ENCODE results near the gene FMN1. TPM values are rescaled to one million over a fixed set of nuclear protein-coding genes. Genes with fewer than 3 reads are reported as not detected.

FMN1 gene
- total and polyA plus RNA-seq, 7 donors: 3.0 to 19.9 (median 6.7) TPM

DNA sequence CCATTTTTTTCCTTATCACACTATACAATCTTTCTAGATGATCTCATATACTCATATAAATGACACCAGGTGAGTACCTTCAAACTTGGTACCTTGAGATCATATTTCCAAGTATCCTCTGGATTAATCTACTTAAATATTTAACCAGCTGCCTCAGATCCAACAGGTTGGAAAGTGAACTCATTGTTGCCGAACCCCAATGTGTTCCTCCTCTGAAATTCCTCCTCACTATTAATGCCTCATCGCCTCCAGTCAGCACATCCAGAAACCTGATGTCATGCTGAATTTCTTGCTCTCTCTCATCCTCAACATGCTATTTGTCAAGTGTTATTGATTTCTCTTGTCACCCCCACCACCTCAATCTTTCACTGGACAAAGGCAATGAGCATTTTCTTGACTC, 221.8 kb downstream of the FMN1 start:
- DNase-seq: no peak
- H3K9me3 ChIP-seq: no peaks in the 10 kb centered on the region
- H3K4me1 ChIP-seq: peaks cover 0 to 38% (median 10%) of the 10 kb centered on the region in 4 donors
- WGBS, 2 donors: 94 to 98% methylated on average over 2 of the region's 2 CpGs
- H3K4me3 ChIP-seq: no peak overlapping the region
- TF ChIP-seq EP300 (IDR thresholded peaks at IDR 0.05): no peak
- TF ChIP-seq, protein P1, sequence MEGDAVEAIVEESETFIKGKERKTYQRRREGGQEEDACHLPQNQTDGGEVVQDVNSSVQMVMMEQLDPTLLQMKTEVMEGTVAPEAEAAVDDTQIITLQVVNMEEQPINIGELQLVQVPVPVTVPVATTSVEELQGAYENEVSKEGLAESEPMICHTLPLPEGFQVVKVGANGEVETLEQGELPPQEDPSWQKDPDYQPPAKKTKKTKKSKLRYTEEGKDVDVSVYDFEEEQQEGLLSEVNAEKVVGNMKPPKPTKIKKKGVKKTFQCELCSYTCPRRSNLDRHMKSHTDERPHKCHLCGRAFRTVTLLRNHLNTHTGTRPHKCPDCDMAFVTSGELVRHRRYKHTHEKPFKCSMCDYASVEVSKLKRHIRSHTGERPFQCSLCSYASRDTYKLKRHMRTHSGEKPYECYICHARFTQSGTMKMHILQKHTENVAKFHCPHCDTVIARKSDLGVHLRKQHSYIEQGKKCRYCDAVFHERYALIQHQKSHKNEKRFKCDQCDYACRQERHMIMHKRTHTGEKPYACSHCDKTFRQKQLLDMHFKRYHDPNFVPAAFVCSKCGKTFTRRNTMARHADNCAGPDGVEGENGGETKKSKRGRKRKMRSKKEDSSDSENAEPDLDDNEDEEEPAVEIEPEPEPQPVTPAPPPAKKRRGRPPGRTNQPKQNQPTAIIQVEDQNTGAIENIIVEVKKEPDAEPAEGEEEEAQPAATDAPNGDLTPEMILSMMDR (IDR thresholded peaks at IDR 0.05): no peak
- no peak for TF ChIP-seq POLR2AphosphoS5 (IDR thresholded peaks at IDR 0.05)
- TF ChIP-seq POLR2A (IDR thresholded peaks at IDR 0.05): no peak
- no peaks in the 10 kb centered on the region for H3K27me3 ChIP-seq
- intact Hi-C loops (cut with DNase I): loop anchor here (5.0 kb wide), 1 partner anchor 100 kb away; no protein-coding TSS in a partner anchor
- H3K36me3 ChIP-seq: no peaks in the 10 kb centered on the region
- H3K27ac ChIP-seq: no peak overlapping the region

DNA sequence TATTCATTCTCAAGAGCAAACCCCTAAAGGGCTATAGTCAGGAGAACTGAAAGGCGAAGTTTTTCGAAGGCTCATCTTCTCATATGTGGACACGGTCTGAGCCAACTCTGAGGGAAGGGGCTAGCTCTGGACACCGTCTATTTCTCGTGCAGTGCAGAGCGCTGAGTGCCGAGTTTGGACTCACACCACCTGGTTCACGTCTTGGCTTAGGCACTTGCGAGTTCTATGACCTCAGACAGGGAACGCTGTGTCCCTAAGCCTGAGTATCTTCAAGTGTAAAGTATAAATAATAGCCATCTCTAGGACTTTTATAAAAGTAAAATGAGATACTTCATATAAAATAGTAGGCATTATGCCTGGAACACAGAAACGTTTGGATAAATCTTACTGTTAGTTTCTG, 223.7 kb downstream of the FMN1 start:
- TF ChIP-seq EP300 (IDR thresholded peaks at IDR 0.05) (peak; percentile 63 to 96 (median 78)), POLR2AphosphoS5 (IDR thresholded peaks at IDR 0.05) (peak; percentile 65 to 92 (median 84))
- TF ChIP-seq, protein P1 (IDR thresholded peaks at IDR 0.05): no peak
- peak; percentile 94 for DNase-seq
- H3K27ac ChIP-seq: peak overlapping the region in 3 of 4 donors; percentile 19 to 66 (median 55)

DNA sequence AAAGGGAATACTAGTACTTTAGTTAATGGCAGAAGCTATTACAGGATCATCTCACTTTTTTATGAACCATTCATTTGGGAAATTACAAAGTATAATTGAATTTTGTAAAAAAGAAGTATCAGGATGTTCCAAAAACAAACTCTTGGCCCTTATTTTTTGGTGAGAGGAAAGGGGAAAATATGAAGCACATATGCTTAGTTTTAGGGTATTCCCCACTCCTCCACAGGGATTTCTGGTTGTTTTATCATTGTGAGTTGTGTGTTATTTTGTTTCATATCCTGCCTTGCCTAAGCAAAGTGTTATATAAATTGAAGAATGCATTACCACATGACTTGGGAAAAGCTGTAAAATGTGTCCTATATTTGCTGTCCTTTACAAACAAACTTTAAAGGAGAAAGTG, 227.0 kb downstream of the FMN1 start:
- no peaks in the 10 kb centered on the region for H3K36me3 ChIP-seq
- no peak overlapping the region for H3K4me3 ChIP-seq
- no peak for DNase-seq
- H3K27me3 ChIP-seq: no peaks in the 10 kb centered on the region
- TF ChIP-seq POLR2AphosphoS5 (IDR thresholded peaks at IDR 0.05) (no peak), EP300 (IDR thresholded peaks at IDR 0.05) (no peak), POLR2A (IDR thresholded peaks at IDR 0.05) (no peak)
- TF ChIP-seq, protein P1 (IDR thresholded peaks at IDR 0.05): no peak
- intact Hi-C loops (cut with DNase I): no loop called here
- peak overlapping the region in 2 of 4 donors; percentile 40 to 48 for H3K27ac ChIP-seq
- no peaks in the 10 kb centered on the region for H3K9me3 ChIP-seq
- peaks cover 0 to 24% (median 0%) of the 10 kb centered on the region in 4 donors for H3K4me1 ChIP-seq

More for the DNA sequence above, 223.7 kb downstream of the FMN1 start:
- Histone ChIP-seq H3K4me3 (no peak overlapping the region), H3K36me3 (no peaks in the 10 kb centered on the region), H3K9me3 (no peaks in the 10 kb centered on the region), H3K27me3 (no peaks in the 10 kb centered on the region), H3K4me1 (peaks cover 0 to 35% (median 8%) of the 10 kb centered on the region in 4 donors)
- intact Hi-C loops (cut with DNase I): loop anchor here (5.0 kb wide), 1 partner anchor 99 kb away; no protein-coding TSS in a partner anchor
- 81 to 87% methylated on average over 11 of the region's 11 CpGs for WGBS, 2 donors

DNA sequence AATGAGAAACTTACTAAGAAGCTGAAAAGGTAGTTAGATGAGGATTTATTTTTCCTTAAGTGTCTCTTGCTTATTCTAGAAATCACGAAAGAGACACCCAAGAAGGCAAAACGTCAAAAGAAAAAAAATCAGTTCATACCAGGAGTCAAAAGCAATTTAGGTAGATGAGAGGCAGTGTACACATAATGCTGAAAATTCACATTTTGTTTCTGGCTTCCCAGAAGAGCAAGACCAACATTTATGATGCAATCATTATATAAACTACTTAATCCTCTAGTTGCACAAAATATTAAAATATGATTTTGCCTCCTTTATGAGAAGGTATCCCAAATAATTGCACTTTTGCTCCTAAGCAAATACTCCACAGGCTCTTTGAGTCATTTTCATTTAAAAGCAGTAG, 228.0 kb downstream of the FMN1 start:
- Histone ChIP-seq H3K27ac (peak overlapping the region in 2 of 4 donors; percentile 40 to 48), H3K36me3 (no peaks in the 10 kb centered on the region), H3K4me3 (no peak overlapping the region), H3K4me1 (peaks cover 0 to 18% (median 0%) of the 10 kb centered on the region in 4 donors), H3K9me3 (no peaks in the 10 kb centered on the region), H3K27me3 (no peaks in the 10 kb centered on the region)
- intact Hi-C loops (cut with DNase I): no loop called here
- no peak for DNase-seq
- WGBS, 2 donors: 89% methylated on average over 2 of the region's 2 CpGs
- TF ChIP-seq, protein P1 (IDR thresholded peaks at IDR 0.05): no peak
- no peak for TF ChIP-seq POLR2A (IDR thresholded peaks at IDR 0.05)
- peak in 1 of 4 donors; percentile 69 for TF ChIP-seq EP300 (IDR thresholded peaks at IDR 0.05)
- TF ChIP-seq POLR2AphosphoS5 (IDR thresholded peaks at IDR 0.05): peak; percentile 51 to 75 (median 64)

DNA sequence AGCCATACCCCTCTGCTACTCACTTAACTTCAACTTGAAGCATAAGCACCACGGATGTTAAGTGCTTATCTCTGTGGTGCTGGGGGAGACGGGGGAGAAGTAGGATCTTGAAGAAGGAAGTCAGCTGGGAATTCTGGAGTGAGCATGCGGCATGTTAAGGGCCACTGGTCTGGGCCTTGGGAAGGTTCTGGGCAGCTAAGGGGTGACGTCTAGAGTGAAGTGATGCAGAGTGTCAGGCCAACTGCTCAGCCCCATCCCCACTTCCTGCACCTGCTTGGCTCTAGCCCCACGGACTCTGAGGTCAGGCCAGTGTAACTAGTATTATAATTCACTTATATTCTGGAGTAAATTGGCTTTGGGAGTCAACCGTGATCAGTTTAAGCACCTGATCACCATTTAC, 228.6 kb downstream of the FMN1 start:
- intact Hi-C loops (cut with DNase I): no loop called here
- peaks cover 0 to 12% (median 0%) of the 10 kb centered on the region in 4 donors for H3K4me1 ChIP-seq
- peak overlapping the region in 2 of 4 donors; percentile 24 to 36 for H3K27ac ChIP-seq
- no peak for DNase-seq
- H3K4me3 ChIP-seq: no peak overlapping the region
- TF ChIP-seq EP300 (IDR thresholded peaks at IDR 0.05): no peak
- no peak for TF ChIP-seq POLR2AphosphoS5 (IDR thresholded peaks at IDR 0.05)
- no peak for TF ChIP-seq POLR2A (IDR thresholded peaks at IDR 0.05)
- TF ChIP-seq, protein P1 (IDR thresholded peaks at IDR 0.05): no peak
- H3K27me3 ChIP-seq: no peaks in the 10 kb centered on the region
- 79 to 85% methylated on average over 6 of the region's 6 CpGs for WGBS, 2 donors
- H3K36me3 ChIP-seq: no peaks in the 10 kb centered on the region
- no peaks in the 10 kb centered on the region for H3K9me3 ChIP-seq
